ENCODE results near the gene POLR3F.

DNA sequence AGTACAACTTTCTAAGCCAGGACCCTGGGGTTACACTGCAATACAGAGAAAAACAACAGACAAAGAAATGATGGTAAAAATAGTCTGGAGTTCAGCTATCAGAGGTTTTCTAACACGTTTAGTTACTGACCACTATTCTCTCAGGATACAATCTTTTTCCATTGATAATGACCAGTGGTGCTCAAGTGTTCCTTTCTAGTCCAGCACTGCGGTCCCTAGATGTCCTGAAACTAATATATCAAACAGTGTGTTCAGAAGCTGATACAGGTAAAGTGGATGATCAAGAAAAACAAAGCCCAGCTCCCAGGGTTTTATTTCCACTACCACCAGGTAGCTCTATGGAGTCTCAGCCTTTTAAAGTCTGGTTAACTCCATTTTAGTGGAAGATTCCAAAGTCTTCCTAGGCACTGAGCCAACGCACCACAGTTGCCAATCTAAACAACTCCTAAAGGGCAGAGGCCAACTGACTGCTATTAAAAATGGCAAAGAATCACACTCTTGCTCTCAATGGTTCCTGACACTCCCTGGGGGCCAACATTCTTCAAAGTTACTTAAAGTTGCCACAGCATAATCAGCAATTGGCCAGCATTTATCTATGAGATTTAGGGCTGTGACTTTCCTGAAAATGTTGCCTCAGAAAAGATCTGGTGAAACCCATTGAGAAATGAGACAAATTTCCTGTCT, 38.6 kb upstream of the POLR3F start:
- TF ChIP-seq POLR2AphosphoS5 (IDR thresholded peaks at IDR 0.05): no peak
- TF ChIP-seq, protein P1, sequence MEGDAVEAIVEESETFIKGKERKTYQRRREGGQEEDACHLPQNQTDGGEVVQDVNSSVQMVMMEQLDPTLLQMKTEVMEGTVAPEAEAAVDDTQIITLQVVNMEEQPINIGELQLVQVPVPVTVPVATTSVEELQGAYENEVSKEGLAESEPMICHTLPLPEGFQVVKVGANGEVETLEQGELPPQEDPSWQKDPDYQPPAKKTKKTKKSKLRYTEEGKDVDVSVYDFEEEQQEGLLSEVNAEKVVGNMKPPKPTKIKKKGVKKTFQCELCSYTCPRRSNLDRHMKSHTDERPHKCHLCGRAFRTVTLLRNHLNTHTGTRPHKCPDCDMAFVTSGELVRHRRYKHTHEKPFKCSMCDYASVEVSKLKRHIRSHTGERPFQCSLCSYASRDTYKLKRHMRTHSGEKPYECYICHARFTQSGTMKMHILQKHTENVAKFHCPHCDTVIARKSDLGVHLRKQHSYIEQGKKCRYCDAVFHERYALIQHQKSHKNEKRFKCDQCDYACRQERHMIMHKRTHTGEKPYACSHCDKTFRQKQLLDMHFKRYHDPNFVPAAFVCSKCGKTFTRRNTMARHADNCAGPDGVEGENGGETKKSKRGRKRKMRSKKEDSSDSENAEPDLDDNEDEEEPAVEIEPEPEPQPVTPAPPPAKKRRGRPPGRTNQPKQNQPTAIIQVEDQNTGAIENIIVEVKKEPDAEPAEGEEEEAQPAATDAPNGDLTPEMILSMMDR (IDR thresholded peaks at IDR 0.05 in 8 of 11, conservative IDR thresholded peaks at IDR 0.05 in 3 of 11): no peak

Measured in spleen (tissue), 7 donors.